ENCODE results near the gene AK1. TPM values are rescaled to one million over a fixed set of nuclear protein-coding genes. Genes with fewer than 3 reads are reported as not detected.

Gene AK1
- total RNA-seq, 1 experiment from 2014 or later, result 53.0 TPM

Small RNA genes within 50 kb of the gene (small RNA-seq; reads per million reads assigned to genes)
- gene MIR4672 (0 reads per million in 2 experiments), gene RF00019 (0 reads per million in 2 experiments), gene RNA5SP296 (0 reads per million in 2 experiments)

Other genes with a start within 250 kb of the AK1 start
- gene CFAP157, start 170.7 kb downstream of the AK1 start, total RNA-seq (2014; rRNA removed; shearing (Covaris generic)), result 0.11 TPM in 2 replicates
- 26.9 and 35.5 TPM in 2 replicates for gene PTRH1, start 162.0 kb downstream of the AK1 start, total RNA-seq (2014; rRNA removed; shearing (Covaris generic))
- 0.11 and 0.16 TPM in 2 replicates for gene TTC16, start 161.6 kb downstream of the AK1 start, total RNA-seq (2014; rRNA removed; shearing (Covaris generic))
- 9.0 and 10.5 TPM in 2 replicates for gene TOR2A, start 142.4 kb downstream of the AK1 start, total RNA-seq (2014; rRNA removed; shearing (Covaris generic))
- gene SH2D3C, start 99.0 kb downstream of the AK1 start, total RNA-seq (2014; rRNA removed; shearing (Covaris generic)), result 0.08 and 0.11 TPM in 2 replicates
- gene CDK9, start 91.6 kb downstream of the AK1 start, total RNA-seq (2014; rRNA removed; shearing (Covaris generic)), result 22.1 and 32.7 TPM in 2 replicates
- 41.4 and 45.2 TPM in 2 replicates for gene FPGS, start 74.8 kb downstream of the AK1 start, total RNA-seq (2014; rRNA removed; shearing (Covaris generic))
- gene ENG, start 23.0 kb downstream of the AK1 start, total RNA-seq (2014; rRNA removed; shearing (Covaris generic)), result 3.7 and 5.5 TPM in 2 replicates
- gene ST6GALNAC6, start 21.9 kb upstream of the AK1 start, total RNA-seq (2014; rRNA removed; shearing (Covaris generic)), result 10.1 TPM in 2 replicates
- gene ST6GALNAC4, start 39.4 kb upstream of the AK1 start, total RNA-seq (2014; rRNA removed; shearing (Covaris generic)), result 5.2 and 7.4 TPM in 2 replicates
- gene PIP5KL1, start 53.1 kb upstream of the AK1 start, total RNA-seq (2014; rRNA removed; shearing (Covaris generic)), result 0.32 TPM in 1 of 2 replicates, not detected in the other
- gene DPM2, start 60.2 kb upstream of the AK1 start, total RNA-seq (2014; rRNA removed; shearing (Covaris generic)), result 31.4 and 34.9 TPM in 2 replicates
- 28.5 and 31.1 TPM in 2 replicates for gene EEIG1, start 103.3 kb upstream of the AK1 start, total RNA-seq (2014; rRNA removed; shearing (Covaris generic))
- 11.9 and 15.1 TPM in 2 replicates for gene NAIF1, start 189.6 kb upstream of the AK1 start, total RNA-seq (2014; rRNA removed; shearing (Covaris generic))
- gene SLC25A25, start 190.6 kb upstream of the AK1 start, total RNA-seq (2014; rRNA removed; shearing (Covaris generic)), result 26.5 and 30.8 TPM in 2 replicates